Measurements from ENCODE around the gene GAL3ST2.

Gene GAL3ST2

DNA sequence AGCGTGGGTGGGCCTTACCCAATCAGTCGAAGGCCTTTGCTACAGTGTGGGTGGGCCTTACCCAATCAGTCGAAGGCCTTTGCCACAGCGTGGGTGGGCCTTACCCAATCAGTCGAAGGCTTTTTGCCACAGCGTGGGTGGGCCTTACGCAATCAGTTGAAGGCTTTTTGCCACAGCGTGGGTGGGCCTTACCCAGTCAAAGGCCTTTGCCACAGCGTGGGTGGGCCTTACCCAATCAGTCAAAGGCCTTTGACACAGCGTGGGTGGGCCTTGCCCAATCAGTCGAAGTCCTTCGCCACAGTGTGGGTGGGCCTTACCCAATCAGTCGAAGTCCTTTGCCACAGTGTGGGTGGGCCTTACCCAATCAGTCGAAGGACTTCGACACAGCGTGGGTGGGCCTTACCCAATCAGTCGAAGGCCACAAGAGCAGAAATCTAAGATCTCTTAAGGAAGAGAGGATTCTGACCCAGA is 16.3 kb upstream of the GAL3ST2 start:
- H3K36me3 ChIP-seq (ENCODE audit: control insufficient read depth in 1 of 2, insufficient read depth in 2 of 2, low read depth in 1 of 2, low read length in 2 of 2), result peaks cover 57 to 66% of the 10 kb centered on the region in 2 experiments
- no peak overlapping the region for H2AK5ac ChIP-seq (ENCODE audit: low read length, severe bottlenecking)
- H3K4me1 ChIP-seq (ENCODE audit: control insufficient read depth, insufficient read depth, low read depth, low read length), result peaks cover 11% of the 10 kb centered on the region
- H3K9ac ChIP-seq (ENCODE audit: low read length), result no peak overlapping the region
- 97% methylated on average over 17 of the region's 17 CpGs for WGBS
- H2BK15ac ChIP-seq (ENCODE audit: low read depth, poor library complexity, severe bottlenecking), result no peak overlapping the region
- H2BK5ac ChIP-seq (ENCODE audit: low read depth, low read length, poor library complexity, severe bottlenecking), result no peak overlapping the region
- no peak overlapping the region for H2AFZ ChIP-seq (ENCODE audit: low read depth, low read length)
- peaks cover 12% of the 10 kb centered on the region for H3K79me1 ChIP-seq (replicated peaks; ENCODE audit: low read length, poor library complexity, severe bottlenecking)
- H3K4me2 ChIP-seq (ENCODE audit: low read length, poor library complexity, severe bottlenecking), result no peak overlapping the region
- H4K8ac ChIP-seq (ENCODE audit: low read length), result peak overlapping the region; percentile 24
- no peak overlapping the region for H3K4ac ChIP-seq (ENCODE audit: low read depth in 1 of 2, low read length in 2 of 2)
- no peak for DNase-seq
- no peak overlapping the region for H4K91ac ChIP-seq (ENCODE audit: low read length)
- no peak overlapping the region for H3K14ac ChIP-seq (ENCODE audit: low read length in 2 of 2)
- no peaks in the 10 kb centered on the region for H3K27me3 ChIP-seq (ENCODE audit: control insufficient read depth in 1 of 2, insufficient read depth in 1 of 2, low read length in 2 of 2)
- H3K23ac ChIP-seq (ENCODE audit: low read length in 2 of 2), result no peak overlapping the region
- H3K27ac ChIP-seq (ENCODE audit: low read length, poor library complexity, severe bottlenecking), result no peak overlapping the region
- no peaks in the 10 kb centered on the region for H3K9me3 ChIP-seq (ENCODE audit: control insufficient read depth, low read length)
- no peak overlapping the region for H3K18ac ChIP-seq (ENCODE audit: low read depth in 1 of 2, low read length in 2 of 2)
- H2BK120ac ChIP-seq (ENCODE audit: low read depth, low read length), result no peak overlapping the region
- H2BK12ac ChIP-seq (ENCODE audit: low read length in 2 of 2), result no peak overlapping the region
- peak overlapping the region in 1 of 2 experiments; percentile 26 for H3K4me3 ChIP-seq (ENCODE audit: insufficient read depth in 1 of 2, low read depth in 1 of 2, low read length in 2 of 2)

DNA sequence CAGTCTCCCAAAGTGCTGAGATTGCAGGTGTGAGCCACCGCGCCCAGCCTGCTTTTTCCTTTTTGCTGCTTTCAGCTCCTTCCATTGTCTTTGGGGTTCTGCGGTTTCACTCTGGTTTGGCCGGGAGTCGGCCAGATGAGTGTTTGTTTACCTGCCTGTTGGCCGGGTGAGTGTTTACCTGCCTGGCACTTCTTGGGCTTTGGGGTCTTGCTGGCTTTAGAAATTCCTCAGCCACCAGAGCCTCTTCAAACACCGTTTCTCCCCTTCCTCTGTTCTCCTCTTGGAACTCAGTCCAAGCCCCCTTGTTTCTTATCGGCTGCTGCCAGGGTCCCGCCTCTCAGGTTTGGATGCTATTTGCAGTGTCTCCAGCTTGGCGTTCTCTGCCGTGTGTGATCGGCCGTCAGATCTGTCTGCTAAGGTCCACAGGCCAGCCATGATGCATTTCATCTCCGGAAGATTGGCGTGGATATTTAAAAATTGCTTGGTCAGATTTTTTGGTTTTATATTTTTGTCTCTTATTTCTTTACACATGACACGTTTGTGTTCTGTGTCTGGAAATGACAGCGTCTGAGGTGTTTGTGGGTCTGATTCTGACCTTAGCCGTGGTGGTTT is 14.2 kb upstream of the GAL3ST2 start:
- no peak overlapping the region for H2BK120ac ChIP-seq (ENCODE audit: low read depth, low read length)
- no peak overlapping the region for H3K14ac ChIP-seq (ENCODE audit: low read length in 2 of 2)
- peaks cover 45 to 47% of the 10 kb centered on the region in 2 experiments for H3K36me3 ChIP-seq (ENCODE audit: control insufficient read depth in 1 of 2, insufficient read depth in 2 of 2, low read depth in 1 of 2, low read length in 2 of 2)
- H3K9ac ChIP-seq (ENCODE audit: low read length), result no peak overlapping the region
- no peaks in the 10 kb centered on the region for H3K9me3 ChIP-seq (ENCODE audit: control insufficient read depth, low read length)
- no peak overlapping the region for H3K27ac ChIP-seq (ENCODE audit: low read length, poor library complexity, severe bottlenecking)
- no peak overlapping the region for H2BK15ac ChIP-seq (ENCODE audit: low read depth, poor library complexity, severe bottlenecking)
- H2BK5ac ChIP-seq (ENCODE audit: low read depth, low read length, poor library complexity, severe bottlenecking), result peak overlapping the region; percentile 31
- H3K4me1 ChIP-seq (ENCODE audit: control insufficient read depth, insufficient read depth, low read depth, low read length), result peaks cover 11% of the 10 kb centered on the region
- no peak overlapping the region for H3K4me2 ChIP-seq (ENCODE audit: low read length, poor library complexity, severe bottlenecking)
- H2BK12ac ChIP-seq (ENCODE audit: low read length in 2 of 2), result no peak overlapping the region
- H3K27me3 ChIP-seq (ENCODE audit: control insufficient read depth in 1 of 2, insufficient read depth in 1 of 2, low read length in 2 of 2), result no peaks in the 10 kb centered on the region
- no peak for DNase-seq
- no peak overlapping the region for H4K91ac ChIP-seq (ENCODE audit: low read length)
- no peak overlapping the region for H2AFZ ChIP-seq (ENCODE audit: low read depth, low read length)
- H3K4me3 ChIP-seq (ENCODE audit: insufficient read depth in 1 of 2, low read depth in 1 of 2, low read length in 2 of 2), result no peak overlapping the region
- no peak overlapping the region for H3K18ac ChIP-seq (ENCODE audit: low read depth in 1 of 2, low read length in 2 of 2)
- H3K4ac ChIP-seq (ENCODE audit: low read depth in 1 of 2, low read length in 2 of 2), result no peak overlapping the region
- H2AK5ac ChIP-seq (ENCODE audit: low read length, severe bottlenecking), result no peak overlapping the region
- peaks cover 12% of the 10 kb centered on the region for H3K79me1 ChIP-seq (replicated peaks; ENCODE audit: low read length, poor library complexity, severe bottlenecking)
- H4K8ac ChIP-seq (ENCODE audit: low read length), result no peak overlapping the region
- WGBS, result 90% methylated on average over 18 of the region's 18 CpGs
- no peak overlapping the region for H3K23ac ChIP-seq (ENCODE audit: low read length in 2 of 2)

DNA sequence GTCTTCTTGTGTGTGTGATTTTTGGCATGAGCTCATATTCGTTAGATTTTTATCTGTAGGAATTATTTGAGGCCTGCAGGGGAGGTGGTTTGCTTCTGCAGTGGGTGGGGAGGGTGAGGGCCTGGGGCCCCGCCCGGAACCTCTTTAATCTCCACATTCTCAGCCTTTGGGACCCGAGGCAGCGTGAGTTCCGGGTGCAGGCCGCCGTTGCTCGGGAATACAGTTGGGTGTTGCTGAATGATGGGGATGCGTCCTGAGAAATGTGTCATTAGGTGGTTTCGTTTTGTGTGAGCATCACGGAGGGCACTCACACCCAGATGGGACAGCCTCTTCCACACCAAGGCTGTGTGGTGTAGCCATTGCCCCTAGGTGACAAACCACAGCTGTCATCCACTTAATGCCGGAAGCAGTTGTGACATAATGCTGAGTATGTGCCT is 13.7 kb upstream of the GAL3ST2 start:
- H3K27me3 ChIP-seq (ENCODE audit: control insufficient read depth in 1 of 2, insufficient read depth in 1 of 2, low read length in 2 of 2), result no peaks in the 10 kb centered on the region
- H2BK120ac ChIP-seq (ENCODE audit: low read depth, low read length), result no peak overlapping the region

DNA sequence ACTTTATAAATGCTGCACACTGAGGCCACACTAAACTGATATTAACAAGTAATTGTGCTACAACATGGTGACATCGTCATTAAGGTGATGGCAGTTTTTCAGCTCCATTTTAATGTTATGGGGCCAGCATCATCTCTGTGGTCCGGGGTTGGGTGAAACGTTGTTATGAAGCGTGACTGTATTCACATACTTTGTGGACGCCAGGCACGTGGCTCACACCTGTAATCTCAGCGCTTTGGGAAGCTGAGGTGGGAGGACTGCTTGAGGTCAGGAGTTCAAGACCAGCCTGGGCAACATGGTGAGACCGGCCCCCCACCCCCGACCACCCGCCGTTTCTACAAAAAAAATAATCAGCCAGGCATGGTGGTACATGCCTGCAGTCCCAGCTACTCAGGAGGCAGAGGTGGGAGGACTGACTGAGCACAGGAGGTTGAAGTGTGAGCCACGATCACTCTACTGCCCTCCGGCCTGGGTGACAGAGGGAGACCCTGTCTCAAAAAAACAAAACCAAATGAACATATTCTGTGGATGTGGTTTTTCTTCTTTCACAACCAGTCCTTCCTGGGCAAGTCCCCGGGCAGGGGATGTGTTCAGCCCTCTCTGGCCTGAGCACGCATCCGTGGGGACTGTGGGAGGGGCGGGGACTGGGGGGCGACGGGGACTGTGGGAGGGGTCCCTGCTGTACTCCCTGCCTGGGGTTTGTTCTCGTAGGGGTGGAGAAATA is 12.9 kb upstream of the GAL3ST2 start:
- H3K4me2 ChIP-seq (ENCODE audit: low read length, poor library complexity, severe bottlenecking), result no peak overlapping the region
- H3K27me3 ChIP-seq (ENCODE audit: control insufficient read depth in 1 of 2, insufficient read depth in 1 of 2, low read length in 2 of 2), result no peaks in the 10 kb centered on the region
- H3K4me3 ChIP-seq (ENCODE audit: insufficient read depth in 1 of 2, low read depth in 1 of 2, low read length in 2 of 2), result no peak overlapping the region
- no peak overlapping the region for H2BK15ac ChIP-seq (ENCODE audit: low read depth, poor library complexity, severe bottlenecking)
- H3K9ac ChIP-seq (ENCODE audit: low read length), result no peak overlapping the region
- no peak overlapping the region for H3K18ac ChIP-seq (ENCODE audit: low read depth in 1 of 2, low read length in 2 of 2)
- H4K8ac ChIP-seq (ENCODE audit: low read length), result no peak overlapping the region
- H3K36me3 ChIP-seq (ENCODE audit: control insufficient read depth in 1 of 2, insufficient read depth in 2 of 2, low read depth in 1 of 2, low read length in 2 of 2), result peaks cover 39 to 55% of the 10 kb centered on the region in 2 experiments
- no peak overlapping the region for H3K4ac ChIP-seq (ENCODE audit: low read depth in 1 of 2, low read length in 2 of 2)
- H2BK5ac ChIP-seq (ENCODE audit: low read depth, low read length, poor library complexity, severe bottlenecking), result no peak overlapping the region
- peak overlapping the region; percentile 39 for H4K91ac ChIP-seq (ENCODE audit: low read length)
- no peak overlapping the region for H2AFZ ChIP-seq (ENCODE audit: low read depth, low read length)
- H3K9me3 ChIP-seq (ENCODE audit: control insufficient read depth, low read length), result no peaks in the 10 kb centered on the region
- H3K14ac ChIP-seq (ENCODE audit: low read length in 2 of 2), result no peak overlapping the region
- 81% methylated on average over 17 of the region's 20 CpGs for WGBS
- H2BK12ac ChIP-seq (ENCODE audit: low read length in 2 of 2), result no peak overlapping the region
- no peak for DNase-seq
- H2AK5ac ChIP-seq (ENCODE audit: low read length, severe bottlenecking), result no peak overlapping the region
- H3K27ac ChIP-seq (ENCODE audit: low read length, poor library complexity, severe bottlenecking), result no peak overlapping the region
- peaks cover 12% of the 10 kb centered on the region for H3K79me1 ChIP-seq (replicated peaks; ENCODE audit: low read length, poor library complexity, severe bottlenecking)
- no peak overlapping the region for H3K23ac ChIP-seq (ENCODE audit: low read length in 2 of 2)
- H2BK120ac ChIP-seq (ENCODE audit: low read depth, low read length), result no peak overlapping the region
- H3K4me1 ChIP-seq (ENCODE audit: control insufficient read depth, insufficient read depth, low read depth, low read length), result peaks cover 15% of the 10 kb centered on the region

More for the DNA sequence above, 13.7 kb upstream of the GAL3ST2 start:
- Histone ChIP-seq H2BK15ac (ENCODE audit: low read depth, poor library complexity, severe bottlenecking) (no peak overlapping the region), H4K91ac (ENCODE audit: low read length) (no peak overlapping the region), H3K4me2 (ENCODE audit: low read length, poor library complexity, severe bottlenecking) (no peak overlapping the region), H3K14ac (ENCODE audit: low read length in 2 of 2) (no peak overlapping the region), H3K23ac (ENCODE audit: low read length in 2 of 2) (no peak overlapping the region), H3K18ac (ENCODE audit: low read depth in 1 of 2, low read length in 2 of 2) (no peak overlapping the region), H4K8ac (ENCODE audit: low read length) (no peak overlapping the region), H3K4ac (ENCODE audit: low read depth in 1 of 2, low read length in 2 of 2) (no peak overlapping the region), H3K4me1 (ENCODE audit: control insufficient read depth, insufficient read depth, low read depth, low read length) (peaks cover 11% of the 10 kb centered on the region), H2BK12ac (ENCODE audit: low read length in 2 of 2) (no peak overlapping the region), H3K36me3 (ENCODE audit: control insufficient read depth in 1 of 2, insufficient read depth in 2 of 2, low read depth in 1 of 2, low read length in 2 of 2) (peaks cover 44 to 50% of the 10 kb centered on the region in 2 experiments), H3K9ac (ENCODE audit: low read length) (no peak overlapping the region), H3K4me3 (ENCODE audit: insufficient read depth in 1 of 2, low read depth in 1 of 2, low read length in 2 of 2) (no peak overlapping the region), H3K27ac (ENCODE audit: low read length, poor library complexity, severe bottlenecking) (no peak overlapping the region), H2AK5ac (ENCODE audit: low read length, severe bottlenecking) (no peak overlapping the region), H3K79me1 (replicated peaks; ENCODE audit: low read length, poor library complexity, severe bottlenecking) (peaks cover 12% of the 10 kb centered on the region), H2AFZ (ENCODE audit: low read depth, low read length) (no peak overlapping the region), H3K9me3 (ENCODE audit: control insufficient read depth, low read length) (no peaks in the 10 kb centered on the region), H2BK5ac (ENCODE audit: low read depth, low read length, poor library complexity, severe bottlenecking) (no peak overlapping the region)
- WGBS, result 94% methylated on average over 13 of the region's 13 CpGs
- no peak for DNase-seq
